Trophoblast cell (in vitro differentiated cells and primary cell): ENCODE results near the gene ORM2.
A peak's percentile ranks its signal among the peaks of the same experiment; 100 is the strongest.

Experiments used
- DNase-seq, 2 donors: peaks; one replicate each; pipeline ENCODE4 v3.0.0-alpha.2; 2016
- H2AFZ ChIP-seq: 2 replicates; pipeline ENCODE4 v1.6.1; 2013; ENCODE audit warnings: low read length, moderate library complexity, mild to moderate bottlenecking; ENCODE audit not compliant: insufficient read depth, poor library complexity
- H2AK5ac ChIP-seq: 2 replicates; pipeline ENCODE4 v1.6.1; 2013; ENCODE audit warnings: mild to moderate bottlenecking, low read length
- H2BK120ac ChIP-seq: 2 replicates; pipeline ENCODE4 v1.6.1; 2013; ENCODE audit warnings: low read length, mild to moderate bottlenecking, moderate library complexity; ENCODE audit not compliant: insufficient read depth, poor library complexity
- H2BK12ac ChIP-seq: 2 replicates; pipeline ENCODE4 v1.6.1; 2013; ENCODE audit warnings: mild to moderate bottlenecking, low read length, moderate library complexity
- H2BK5ac ChIP-seq: 2 replicates; pipeline ENCODE4 v1.6.1; 2013; ENCODE audit warnings: low read length, low read depth, moderate library complexity, mild to moderate bottlenecking; ENCODE audit not compliant: poor library complexity
- H3K14ac ChIP-seq: 2 replicates; pipeline ENCODE4 v1.6.1; 2013; ENCODE audit warnings: mild to moderate bottlenecking, low read length
- H3K18ac ChIP-seq: 2 replicates; pipeline ENCODE4 v1.6.1; 2013; ENCODE audit warnings: mild to moderate bottlenecking, low read length
- H3K23ac ChIP-seq: 2 replicates; pipeline ENCODE4 v1.6.1; 2013; ENCODE audit warnings: low read length
- H3K27ac ChIP-seq: 2 replicates; pipeline ENCODE4 v1.5.1; 2013; ENCODE audit warnings: low read depth, mild to moderate bottlenecking, inconsistent platforms, low read length, moderate library complexity
- H3K27me3 ChIP-seq: 2 replicates; pipeline ENCODE4 v1.6.1; 2013; ENCODE audit warnings: inconsistent platforms, mild to moderate bottlenecking, low read length, moderate library complexity; ENCODE audit not compliant: insufficient read depth
- H3K36me3 ChIP-seq, 2 experiments: 1 replicate in 1 of 2; 2 replicates in 1 of 2; pipeline ENCODE4 v1.6.1; 2013; ENCODE audit warnings: low read length in 2 of 2, mild to moderate bottlenecking in 2 of 2, moderate library complexity in 1 of 2; ENCODE audit not compliant: insufficient read depth in 2 of 2, control insufficient read depth in 1 of 2
- H3K4ac ChIP-seq: 2 replicates; pipeline ENCODE4 v1.6.1; 2013; ENCODE audit warnings: low read depth, mild to moderate bottlenecking, low read length, moderate library complexity
- H3K4me1 ChIP-seq, 2 experiments: 1 replicate in 1 of 2; 2 replicates in 1 of 2; pipeline ENCODE4 v1.6.1; 2013; ENCODE audit warnings: low read length in 2 of 2, mild to moderate bottlenecking in 2 of 2, moderate library complexity in 1 of 2; ENCODE audit not compliant: insufficient read depth in 2 of 2, control insufficient read depth in 1 of 2
- H3K4me2 ChIP-seq: 2 replicates; pipeline ENCODE4 v1.6.1; 2013; ENCODE audit warnings: inconsistent platforms, mild to moderate bottlenecking, low read length, moderate library complexity
- H3K4me3 ChIP-seq: 2 replicates; pipeline ENCODE4 v1.5.1; 2013; ENCODE audit warnings: mild to moderate bottlenecking, low read depth, low read length, inconsistent platforms
- H3K79me1 ChIP-seq: one replicate; pipeline ENCODE4 v1.6.1; 2013; ENCODE audit warnings: low read length
- H3K79me2 ChIP-seq: 2 replicates; pipeline ENCODE4 v1.6.1; 2013; ENCODE audit warnings: low read length, mild to moderate bottlenecking; ENCODE audit not compliant: control insufficient read depth, insufficient read depth, poor library complexity
- H3K9ac ChIP-seq: 2 replicates; pipeline ENCODE4 v1.6.1; 2013; ENCODE audit warnings: mild to moderate bottlenecking, low read length
- H3K9me3 ChIP-seq: 2 replicates; pipeline ENCODE4 v1.6.1; 2013; ENCODE audit warnings: low read depth, mild to moderate bottlenecking, control low read depth, inconsistent platforms, low read length; ENCODE audit not compliant: insufficient read depth
- H4K12ac ChIP-seq: 2 replicates; pipeline ENCODE4 v1.6.1; 2013; ENCODE audit warnings: low read depth, mild to moderate bottlenecking, low read length, moderate library complexity
- H4K8ac ChIP-seq: 2 replicates; pipeline ENCODE4 v1.6.1; 2013; ENCODE audit warnings: low read depth, mild to moderate bottlenecking, low read length, moderate library complexity
- H4K91ac ChIP-seq: one replicate; pipeline ENCODE4 v1.6.1; 2013; ENCODE audit warnings: low read depth, mild to moderate bottlenecking, low read length, moderate library complexity
- whole genome bisulfite sequencing: extraction: QIAGEN DNeasy Blood & Tissue Kit; methylation state at CpG from one replicate; pipeline ENCODE4 v1.1.7; 2013; ENCODE audit warnings: missing lambda C conversion rate; ENCODE audit not compliant: insufficient read length, insufficient coverage; ENCODE audit errors: extremely low coverage; 5-methylcytosine and 5-hydroxymethylcytosine counted together

ORM2 gene

DNA sequence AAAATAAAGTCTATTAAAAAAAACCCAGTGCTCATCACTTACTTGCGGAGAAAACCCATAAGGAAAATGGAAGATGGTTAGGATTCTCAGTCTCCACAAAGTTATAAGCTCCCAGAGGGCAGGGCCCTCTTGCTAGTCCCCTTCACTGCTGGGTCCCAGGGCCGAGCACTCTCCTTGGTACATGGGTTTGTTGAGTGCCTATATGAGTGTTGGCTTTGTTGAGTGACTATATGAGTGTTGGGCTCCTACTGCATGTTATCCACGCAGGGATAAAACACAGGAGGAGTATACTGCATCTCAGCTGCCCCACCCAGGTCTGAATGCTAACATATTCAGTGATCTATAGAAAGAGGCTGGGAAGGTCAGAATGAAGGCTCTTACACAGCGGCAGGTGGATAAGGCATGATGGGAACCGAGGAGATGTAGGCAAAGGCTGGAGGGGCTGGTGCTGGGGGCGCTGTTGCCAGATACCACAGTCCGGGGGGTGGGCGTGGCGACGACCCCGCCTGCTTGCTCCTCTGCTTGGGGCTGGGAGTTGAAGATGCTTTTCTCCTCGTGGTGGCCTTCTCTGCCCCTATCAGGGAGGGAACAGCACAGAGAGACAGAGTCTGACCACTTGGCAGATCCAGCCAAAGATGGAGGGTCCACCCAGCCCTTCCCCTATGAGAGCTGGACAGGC lies 11.6 kb downstream of the ORM2 start:
- Histone ChIP-seq H2AFZ (no peak overlapping the region), H3K9ac (no peak overlapping the region), H4K91ac (no peak overlapping the region), H2AK5ac (no peak overlapping the region), H3K14ac (no peak overlapping the region), H2BK5ac (no peak overlapping the region), H3K36me3 (peaks cover 34 to 46% of the 10 kb centered on the region in 2 experiments), H3K18ac (no peak overlapping the region), H3K4me2 (no peak overlapping the region), H3K4me1 (peaks cover 10 to 13% of the 10 kb centered on the region in 2 experiments), H4K12ac (no peak overlapping the region), H3K4ac (no peak overlapping the region), H3K27ac (no peak overlapping the region), H3K79me2 (no peaks in the 10 kb centered on the region), H2BK120ac (no peak overlapping the region), H4K8ac (no peak overlapping the region), H2BK12ac (no peak overlapping the region), H3K9me3 (no peaks in the 10 kb centered on the region), H3K4me3 (no peak overlapping the region), H3K79me1 (peaks cover 2% of the 10 kb centered on the region), H3K27me3 (no peaks in the 10 kb centered on the region), H3K23ac (no peak overlapping the region)
- no peak for DNase-seq
- WGBS = no CpG with 5 or more reads among the region's 12 CpGs

DNA sequence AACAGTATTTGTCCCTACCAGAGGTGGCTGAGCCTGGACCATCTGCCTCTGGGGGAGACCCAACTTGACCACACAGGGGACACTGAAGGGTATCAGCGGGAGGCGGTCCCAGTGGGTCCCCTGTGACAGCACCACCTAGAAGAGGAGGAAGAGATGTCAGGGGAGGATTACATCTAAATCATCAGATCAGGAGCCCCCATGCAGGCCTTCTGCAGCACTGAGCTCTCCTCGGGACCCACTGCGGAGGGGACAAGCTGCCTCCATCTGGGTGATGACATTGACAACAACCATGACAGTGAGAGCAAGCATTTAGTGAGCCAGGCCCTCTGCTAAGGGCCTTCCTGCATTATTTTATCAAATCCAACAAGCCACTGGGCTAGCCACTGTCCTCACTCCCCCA lies 12.3 kb downstream of the ORM2 start:
- no peaks in the 10 kb centered on the region for H3K79me2 ChIP-seq
- no peak for DNase-seq
- no peak overlapping the region for H3K4me2 ChIP-seq
- no peak overlapping the region for H4K91ac ChIP-seq
- peaks cover 10 to 13% of the 10 kb centered on the region in 2 experiments for H3K4me1 ChIP-seq
- H2BK5ac ChIP-seq = no peak overlapping the region
- WGBS = no CpG with 5 or more reads among the region's 4 CpGs
- H3K4me3 ChIP-seq = no peak overlapping the region
- H3K4ac ChIP-seq = no peak overlapping the region
- no peak overlapping the region for H3K18ac ChIP-seq
- H3K14ac ChIP-seq = no peak overlapping the region
- no peak overlapping the region for H2AK5ac ChIP-seq
- no peak overlapping the region for H3K9ac ChIP-seq
- H3K36me3 ChIP-seq = peaks cover 36 to 45% of the 10 kb centered on the region in 2 experiments
- peaks cover 2% of the 10 kb centered on the region for H3K79me1 ChIP-seq
- no peak overlapping the region for H3K27ac ChIP-seq
- no peak overlapping the region for H3K23ac ChIP-seq
- no peak overlapping the region for H2BK120ac ChIP-seq
- no peak overlapping the region for H2AFZ ChIP-seq
- H4K12ac ChIP-seq = no peak overlapping the region
- no peak overlapping the region for H4K8ac ChIP-seq
- no peaks in the 10 kb centered on the region for H3K27me3 ChIP-seq
- no peaks in the 10 kb centered on the region for H3K9me3 ChIP-seq
- no peak overlapping the region for H2BK12ac ChIP-seq

DNA sequence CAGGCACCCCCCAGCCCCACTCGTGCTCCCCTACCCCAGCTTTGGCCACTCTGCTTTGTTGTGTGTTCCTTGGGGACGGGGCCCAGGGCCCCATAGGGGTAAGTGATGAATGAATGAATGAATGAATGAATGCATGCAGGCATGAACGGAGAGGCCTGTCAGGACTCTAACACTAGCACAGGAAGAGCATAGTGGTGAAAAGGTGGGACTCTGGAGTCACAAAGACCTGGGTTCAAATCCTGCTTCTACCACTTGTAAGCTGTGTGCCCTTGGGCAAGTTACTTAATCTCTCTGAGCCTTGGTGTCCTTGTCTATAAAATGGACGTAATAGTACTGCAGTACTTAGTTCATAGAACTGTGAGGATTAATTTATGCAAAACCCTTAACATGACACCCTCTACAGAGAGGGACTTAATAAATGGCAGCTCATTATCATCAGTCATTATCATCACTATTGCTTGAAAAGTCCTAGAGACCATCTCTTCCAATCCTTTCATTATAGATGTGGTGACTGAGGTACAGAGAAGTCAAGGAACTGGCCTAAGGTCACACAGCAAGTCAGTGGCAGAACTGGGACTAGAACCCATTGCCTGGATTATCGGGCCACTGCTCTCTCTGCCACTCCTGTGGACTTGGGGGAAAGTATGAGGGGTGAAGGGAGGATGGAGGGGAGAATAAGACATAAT lies 13.2 kb downstream of the ORM2 start:
- DNase-seq = peak in 1 of 2 donors; percentile 37
- H2AK5ac ChIP-seq = no peak overlapping the region
- H3K4me1 ChIP-seq = peaks cover 10 to 13% of the 10 kb centered on the region in 2 experiments
- no peaks in the 10 kb centered on the region for H3K79me2 ChIP-seq
- peak overlapping the region; percentile 41 for H3K27ac ChIP-seq
- WGBS = no CpG with 5 or more reads among the region's 5 CpGs
- H2BK5ac ChIP-seq = no peak overlapping the region
- H3K4ac ChIP-seq = no peak overlapping the region
- no peak overlapping the region for H3K4me3 ChIP-seq
- H4K8ac ChIP-seq = no peak overlapping the region
- no peak overlapping the region for H2BK12ac ChIP-seq
- peaks cover 2% of the 10 kb centered on the region for H3K79me1 ChIP-seq
- no peak overlapping the region for H4K12ac ChIP-seq
- no peak overlapping the region for H2AFZ ChIP-seq
- H2BK120ac ChIP-seq = no peak overlapping the region
- H3K14ac ChIP-seq = no peak overlapping the region
- H3K36me3 ChIP-seq = peaks cover 39 to 42% of the 10 kb centered on the region in 2 experiments
- H3K9ac ChIP-seq = no peak overlapping the region
- H3K23ac ChIP-seq = no peak overlapping the region
- peak overlapping the region; percentile 21 for H3K4me2 ChIP-seq
- H3K27me3 ChIP-seq = no peaks in the 10 kb centered on the region
- H3K9me3 ChIP-seq = no peaks in the 10 kb centered on the region
- H4K91ac ChIP-seq = no peak overlapping the region
- H3K18ac ChIP-seq = no peak overlapping the region

DNA sequence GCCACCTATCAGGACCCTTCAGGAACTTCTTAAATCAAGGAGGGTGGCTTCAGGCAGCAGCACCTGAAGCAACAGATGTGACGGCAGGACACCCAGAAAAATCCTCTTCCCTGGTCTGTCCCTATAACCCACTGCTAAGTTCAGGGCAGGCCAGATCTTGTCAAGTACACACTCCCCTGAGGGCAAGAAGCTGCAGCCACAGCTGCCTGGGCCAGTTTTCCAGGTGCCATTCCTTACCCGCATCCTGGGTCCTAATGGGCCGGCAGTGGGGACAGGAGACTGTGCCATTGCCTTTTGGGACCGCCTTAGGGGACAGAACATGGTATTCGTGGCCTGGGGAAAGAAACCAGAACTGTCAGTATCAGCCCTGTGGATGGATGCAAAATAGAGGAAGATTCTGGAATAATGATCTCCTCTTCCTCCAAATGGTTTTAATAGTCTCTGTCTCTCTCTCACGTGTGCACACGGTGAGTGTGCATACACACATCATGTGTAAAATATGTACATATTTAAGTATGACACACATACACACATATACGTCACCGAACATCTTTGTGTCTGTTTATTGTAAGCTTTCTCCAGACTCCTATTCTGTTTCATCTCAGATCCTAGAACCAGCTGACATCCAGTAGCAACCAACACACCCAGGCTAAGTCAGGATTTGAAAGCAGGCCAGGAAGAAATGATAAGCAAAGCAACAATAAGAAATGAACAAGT lies 14.0 kb downstream of the ORM2 start:
- Histone ChIP-seq H2BK5ac (no peak overlapping the region), H2AFZ (no peak overlapping the region), H3K23ac (no peak overlapping the region), H2AK5ac (peak overlapping the region; percentile 18), H4K91ac (peak overlapping the region; percentile 13), H3K4ac (no peak overlapping the region), H3K27me3 (no peaks in the 10 kb centered on the region), H3K36me3 (peaks cover 37 to 46% of the 10 kb centered on the region in 2 experiments), H3K79me1 (peaks cover 3% of the 10 kb centered on the region), H4K12ac (no peak overlapping the region), H2BK12ac (no peak overlapping the region), H3K4me1 (peaks cover 14 to 19% of the 10 kb centered on the region in 2 experiments), H3K9ac (no peak overlapping the region), H2BK120ac (no peak overlapping the region), H3K18ac (no peak overlapping the region), H3K79me2 (no peaks in the 10 kb centered on the region), H4K8ac (no peak overlapping the region), H3K4me2 (peak overlapping the region; percentile 21), H3K4me3 (no peak overlapping the region), H3K9me3 (no peaks in the 10 kb centered on the region), H3K14ac (no peak overlapping the region), H3K27ac (peak overlapping the region; percentile 50)
- WGBS = no CpG with 5 or more reads among the region's 9 CpGs
- DNase-seq = peak; percentile 99 to 100
